K562 (cell line): ENCODE results near the gene JPT2. TPM values are rescaled to one million over a fixed set of nuclear protein-coding genes. Genes with fewer than 3 reads are reported as not detected.

ENCODE experiments used
- ATAC-seq: fragments of 200-7000 bp; cut with Tn5 transposase; 3 replicates; pipeline ENCODE4 v1.9.1; 2020; ENCODE audit warnings: moderate library complexity
- BruUV-seq: library from RNA; stranded (reverse); fragments of 400-500 nt; replicated peaks from 2 replicates; lab custom pipeline; 2021; lab: Mats Ljungman, UMichigan
- CTCF ChIA-PET: fragments of 300-600 bp; formaldehyde crosslinking; extraction: SDS; loops from one replicate; lab custom pipeline; 2021; ENCODE audit warnings: low intra/inter-chr PET ratio; lab: Yijun Ruan, JAX
- POLR2A ChIA-PET: fragments of 300-600, 350-650 bp; sonication (Branson Sonifier 250); formaldehyde crosslinking; extraction: SDS; loops from one replicate; lab custom pipeline; 2021; ENCODE audit warnings: antibody characterized with exemption, inconsistent platforms; lab: Yijun Ruan, JAX
- DNase-seq, 4 experiments: peaks; one replicate each; pipeline versions ENCODE4 v3.0.0 to v3.0.0-alpha.2; 2011 to 2018; ENCODE audit warnings: low spot score in 3 of 4, mixed read lengths in 3 of 4; ENCODE audit errors: extremely low read depth in 1 of 4
- FAIRE-seq: peaks from 2 replicates; lab custom pipeline; 2011; peaks lifted over from hg19 to GRCh38; lab: Jason Lieb, UNC
- H2AFZ ChIP-seq: 2 replicates; pipeline ENCODE4 v1.6.0; 2011; ENCODE audit warnings: low read depth, low read length, control low read depth, inconsistent platforms
- H3K27ac ChIP-seq: fragments of 200-600 bp; 3 replicates; pipeline ENCODE4 v1.8.0; 2011; ENCODE audit warnings: low read depth, mild to moderate bottlenecking, control low read depth, inconsistent platforms, low read length, moderate library complexity, mixed read lengths; ENCODE audit errors: extremely low read depth
- H3K27me3 ChIP-seq, 2 experiments: fragments of 300-600 bp in 1 of 2; 2 replicates in 1 of 2; 3 replicates in 1 of 2; pipeline versions ENCODE4 v1.6.0 to v1.8.0; 2011; ENCODE audit warnings: inconsistent platforms in 2 of 2, low read length in 2 of 2, mild to moderate bottlenecking in 1 of 2, mixed read lengths in 1 of 2, moderate library complexity in 1 of 2; ENCODE audit not compliant: control insufficient read depth in 2 of 2, insufficient read depth in 2 of 2
- H3K36me3 ChIP-seq: fragments of 300-600 bp; 3 replicates; pipeline ENCODE4 v1.8.0; 2011; ENCODE audit warnings: mild to moderate bottlenecking, low read length, inconsistent platforms; ENCODE audit not compliant: control insufficient read depth, insufficient read depth
- H3K4me1 ChIP-seq, 2 experiments: fragments of 200-600 bp in 1 of 2; replicated peaks in 1 of 2; 2 replicates in 1 of 2; 3 replicates in 1 of 2; pipeline versions ENCODE4 v1.5.1 to v1.8.0; 2011; ENCODE audit warnings: inconsistent platforms in 2 of 2, low read length in 2 of 2, mild to moderate bottlenecking in 1 of 2, mixed read lengths in 1 of 2, moderate library complexity in 1 of 2; ENCODE audit not compliant: control insufficient read depth in 2 of 2, insufficient read depth in 2 of 2
- H3K4me2 ChIP-seq: 2 replicates; pipeline ENCODE4 v1.6.1; 2011; ENCODE audit warnings: low read length, control low read depth, inconsistent platforms, mixed read lengths; ENCODE audit not compliant: insufficient read depth
- H3K4me3 ChIP-seq: fragments of 200-600 bp; sonication (generic), shearing (Covaris generic); 2 replicates; pipeline ENCODE4 v1.5.1; 2016; ENCODE audit warnings: control low read depth, inconsistent platforms
- H3K79me2 ChIP-seq: fragments of 200-600 bp; 3 replicates; pipeline ENCODE4 v1.8.0; 2011; ENCODE audit warnings: low read length, inconsistent platforms; ENCODE audit not compliant: control insufficient read depth, insufficient read depth
- H3K9ac ChIP-seq, 2 experiments: 2 replicates each; pipeline versions ENCODE4 v1.6.0 to v1.6.1; 2011; ENCODE audit warnings: low read depth in 2 of 2, low read length in 2 of 2, control low read depth in 1 of 2, inconsistent platforms in 1 of 2, mild to moderate bottlenecking in 1 of 2, mixed read lengths in 1 of 2; ENCODE audit not compliant: insufficient read depth in 1 of 2
- H3K9me1 ChIP-seq: one replicate; pipeline ENCODE4 v1.6.0; 2011; ENCODE audit warnings: inconsistent platforms, mild to moderate bottlenecking, low read length, moderate library complexity; ENCODE audit not compliant: control insufficient read depth, insufficient read depth
- H3K9me3 ChIP-seq: replicated peaks from 2 replicates; pipeline ENCODE4 v1.5.1; 2011; ENCODE audit warnings: low read depth, low read length, inconsistent platforms; ENCODE audit not compliant: control insufficient read depth, insufficient read depth
- H4K20me1 ChIP-seq: replicated peaks from 2 replicates; pipeline ENCODE4 v1.6.1; 2011; ENCODE audit warnings: low read length, inconsistent platforms, mixed read lengths; ENCODE audit not compliant: control insufficient read depth, insufficient read depth
- CAMTA2 ChIP-seq: fragments of 250-450 bp; sonication (Bioruptor Pico); conservative IDR thresholded peaks from 2 replicates; pipeline ENCODE4 v1.5.1; 2022
- DDX20 ChIP-seq: fragments of 450-650 bp; IDR thresholded peaks from 2 replicates; pipeline ENCODE4 v1.6.1; 2016; ENCODE audit warnings: missing genetic modification characterization, low read depth, mild to moderate bottlenecking, missing compliant biosample characterization, moderate library complexity
- IFI16 ChIP-seq: fragments of 250-450 bp; sonication (Bioruptor Pico); IDR thresholded peaks from 2 replicates; pipeline ENCODE4 v2.1.2; 2022; ENCODE audit warnings: mild to moderate bottlenecking, inconsistent platforms
- MTA3 ChIP-seq: fragments of 450-650 bp; formaldehyde crosslinking; IDR thresholded peaks from 2 replicates; pipeline ENCODE4 v1.6.1; 2017; ENCODE audit warnings: mild to moderate bottlenecking, borderline replicate concordance
- REST ChIP-seq, 2 experiments: fragments of 450-650 bp; formaldehyde crosslinking in 1 of 2; IDR thresholded peaks; 2 replicates each; pipeline versions ENCODE4 v1.4.0 to v1.6.1; 2014 to 2020; ENCODE audit warnings: mild to moderate bottlenecking in 2 of 2, borderline replicate concordance in 1 of 2, low read depth in 1 of 2
- ZBTB7A ChIP-seq: IDR thresholded peaks from 2 replicates; pipeline ENCODE4 v1.6.1; 2011; ENCODE audit warnings: low read depth, mild to moderate bottlenecking, low read length, moderate library complexity, borderline replicate concordance; ENCODE audit not compliant: control insufficient read depth
- ZNF316 ChIP-seq: fragments of 450-650 bp; IDR thresholded peaks from 2 replicates; pipeline ENCODE4 v1.6.1; 2016
- ZNF668 ChIP-seq: fragments of 250-450 bp; sonication (Bioruptor Pico); IDR thresholded peaks from 2 replicates; pipeline ENCODE4 v1.8.0; 2022; ENCODE audit warnings: mild to moderate bottlenecking, inconsistent platforms
- WGBS: fragments of 100-300 bp; shearing (Covaris generic); methylation state at CpG from one replicate; pipeline ENCODE4 v1.1.6; 2016; ENCODE audit warnings: low coverage, mixed read lengths; ENCODE audit not compliant: insufficient coverage; ENCODE audit errors: missing lambda C conversion rate; 5-methylcytosine and 5-hydroxymethylcytosine counted together
- in situ Hi-C: fragments of 300-500 bp; cut with MboI; formaldehyde crosslinking; loops from 4 replicates; pipeline ENCODE4 v1.15.0; 2018; ENCODE audit warnings: inconsistent platforms, mixed read lengths
- intact Hi-C: fragments of 100-400 bp; cut with micrococcal nuclease; formaldehyde crosslinking; loops from 2 replicates; pipeline ENCODE4 v1.14.2; 2022
- polyA plus RNA-seq, 8 experiments: library from polyadenylated mRNA; depleted of rRNA in 4 of 8; stranded (reverse) in 5 of 8; unstranded in 3 of 8; fragments of >200 nt; fragmentation: Nextera tagmentation in 2 of 8; fragmentation: Illumina TruSeq in 1 of 8; extraction: Ambion mirVana in 2 of 8; extraction: Trizol in 1 of 8; gene quantifications; 2 replicates each; pipeline versions ENCODE4 v1.2.1 to v1.2.3, GENCODE V29; 2011 to 2014; ENCODE audit warnings: inconsistent platforms in 1 of 8, missing spikeins in 1 of 8
- total RNA-seq, 7 experiments: library from RNA; depleted of rRNA in 6 of 7; stranded (reverse); fragments of >200 nt in 6 of 7; fragmentation: Illumina TruSeq in 2 of 7; extraction: Trizol in 2 of 7; gene quantifications; 2 replicates each; pipeline versions ENCODE4 v1.2.1 to v1.2.3, GENCODE V29; 2011 to 2021; ENCODE audit warnings: low replicate concordance in 1 of 7

JPT2 gene
- total and polyA plus RNA-seq, 9 of the 15 experiments (the other 6 are each of a cell fraction or from before 2014, with no cell fraction given) = 25.5 to 133 (median 106) TPM

GRCh38 chr16:1632638-1632970 is 45.5 kb upstream of the JPT2 start:
- 98% methylated on average over 13 of the region's 13 CpGs for WGBS
- H3K9ac ChIP-seq = no peak overlapping the region
- no peak overlapping the region for H3K4me3 ChIP-seq
- no peak overlapping the region for H3K27ac ChIP-seq
- H3K79me2 ChIP-seq = peaks cover 43% of the 10 kb centered on the region
- no peak for DNase-seq
- ATAC-seq = no peak
- H3K4me2 ChIP-seq = no peak overlapping the region
- H3K36me3 ChIP-seq = peaks cover 92% of the 10 kb centered on the region
- no peak for TF ChIP-seq MTA3
- no peak for TF ChIP-seq ZNF668 (CRISPR knock-in tag)
- TF ChIP-seq DDX20 (tag) = no peak
- TF ChIP-seq IFI16 = no peak
- no peak for TF ChIP-seq CAMTA2 (CRISPR knock-in tag)
- CTCF ChIA-PET = no interaction called here
- in situ Hi-C loops = no loop called here
- H3K27me3 ChIP-seq = no peaks in the 10 kb centered on the region
- H4K20me1 ChIP-seq = peaks cover 2% of the 10 kb centered on the region
- BruUV-seq = no TSS peak
- FAIRE-seq = no peak
- POLR2A ChIA-PET = interaction anchor here (1.2 to 1.7 kb wide), 3 partner anchors 9 to 12 kb away, joined by 3 read pairs; no protein-coding TSS in a partner anchor
- no peaks in the 10 kb centered on the region for H3K9me1 ChIP-seq
- intact Hi-C loops = no loop called here
- H3K9me3 ChIP-seq = no peaks in the 10 kb centered on the region
- peaks cover 0 to 8% of the 10 kb centered on the region in 2 experiments; a peak in 1 of 5 replicates for H3K4me1 ChIP-seq
- H2AFZ ChIP-seq = no peak overlapping the region

GRCh38 chr16:1633310-1633709 is 44.8 kb upstream of the JPT2 start:
- Histone ChIP-seq H3K79me2 (peaks cover 38% of the 10 kb centered on the region), H3K4me3 (no peak overlapping the region), H3K27ac (no peak overlapping the region), H3K4me2 (no peak overlapping the region), H3K9me3 (no peaks in the 10 kb centered on the region), H3K27me3 (no peaks in the 10 kb centered on the region), H4K20me1 (peaks cover 5% of the 10 kb centered on the region), H3K9ac (no peak overlapping the region), H3K9me1 (no peaks in the 10 kb centered on the region), H2AFZ (no peak overlapping the region), H3K4me1 (peaks cover 0 to 8% of the 10 kb centered on the region in 2 experiments; a peak in 1 of 5 replicates), H3K36me3 (peaks cover 92% of the 10 kb centered on the region)
- DNase-seq = no peak
- FAIRE-seq = no peak
- intact Hi-C loops (no loop called here), in situ Hi-C loops (no loop called here)
- ChIA-PET CTCF (no interaction called here), POLR2A (interaction anchor here (1.7 kb wide), 1 partner anchor 17 kb away, joined by 4 read pairs; no protein-coding TSS in a partner anchor)
- BruUV-seq = no TSS peak
- 92% methylated on average over 9 of the region's 12 CpGs for WGBS
- ATAC-seq = no peak
- no peak for TF ChIP-seq REST (IDR thresholded peaks at IDR 0.05; ENCODE audit: borderline replicate concordance)
- TF ChIP-seq REST (CRISPR knock-in tag; IDR thresholded peaks at IDR 0.05; ENCODE audit: low read depth) = no peak
- peak; percentile 52; the same call in 1 of the 2 replicates for TF ChIP-seq ZNF316
- no peak for TF ChIP-seq ZBTB7A
